ENCODE results near the gene DLK1. TPM values are rescaled to one million over a fixed set of nuclear protein-coding genes. Genes with fewer than 3 reads are reported as not detected.

DLK1 gene
- polyA plus RNA-seq (2012; rRNA removed) = 1.2 and 1.7 TPM in 2 replicates
- polyA plus RNA-seq (2012; cell fraction: cytosol; rRNA removed) = 1.7 and 2.8 TPM in 2 replicates
- polyA plus RNA-seq (2012; cell fraction: nucleus; rRNA removed) = 0.73 and 0.87 TPM in 2 replicates

GRCh38 chr14:100726550-100727085 lies at the start of gene DLK1:
TSS of gene DLK1 (plus strand) at chr14:100726892. CDS start at chr14:100727069, 177 bp downstream.
- H3K79me2 ChIP-seq (ENCODE audit: insufficient read depth) = no peaks in the 10 kb centered on the region
- H3K4me1 ChIP-seq (ENCODE audit: control insufficient read depth in 1 of 2, insufficient read depth in 2 of 2, low read depth in 1 of 2, low read length in 1 of 2) = peaks cover 0 to 79% of the 10 kb centered on the region in 2 experiments; a peak in 1 of 4 replicates
- H3K36me3 ChIP-seq (replicated peaks in 1 of 2; ENCODE audit: control insufficient read depth in 1 of 2, insufficient read depth in 2 of 2, low read length in 1 of 2) = no peaks in the 10 kb centered on the region
- ChIA-PET CTCF (interaction anchor here (2.3 kb wide), 1 partner anchor 63 kb away, joined by 8 read pairs; no protein-coding TSS in a partner anchor), POLR2A (interaction anchor here (0.6 to 5.9 kb wide), 8 partner anchors 26 to 306 kb away, joined by 3 to 35 read pairs (median 8); no protein-coding TSS in a partner anchor)
- peaks cover 23% of the 10 kb centered on the region; the same call in 1 of the 2 replicates for H3K27me3 ChIP-seq (ENCODE audit: insufficient read depth)
- H4K20me1 ChIP-seq (ENCODE audit: insufficient read depth) = no peaks in the 10 kb centered on the region
- 52% methylated on average over 2 of the region's 77 CpGs for WGBS (ENCODE audit: low lambda C conversion rate)
- no peak within 1 kb of the TSS for H3K4me2 ChIP-seq
- no peaks in the 10 kb centered on the region for H3K9me2 ChIP-seq
- peak within 1 kb of the TSS in 1 of 2 experiments; percentile 91; a peak in 2 of 4 replicates for H3K27ac ChIP-seq (ENCODE audit: low read depth in 2 of 2, low read length in 1 of 2)
- H3K4me3 ChIP-seq (ENCODE audit: low read depth in 2 of 2, low read length in 1 of 2) = peak within 1 kb of the TSS in 1 of 2 experiments; percentile 58; a peak in 2 of 4 replicates
- no peaks in the 10 kb centered on the region for H3F3A ChIP-seq (replicated peaks; ENCODE audit: insufficient read depth)
- H3K9me3 ChIP-seq = no peaks in the 10 kb centered on the region
- DNase-seq = peak; percentile 91
- TF ChIP-seq USF1 (IDR thresholded peaks at IDR 0.05; ENCODE audit: borderline replicate concordance, low read depth) = no peak
- TF ChIP-seq POLR2AphosphoS5 (IDR thresholded peaks at IDR 0.05; ENCODE audit: low read depth, low read length) = no peak
- H3K9ac ChIP-seq = no peak within 1 kb of the TSS
- H2AFZ ChIP-seq (ENCODE audit: low read depth) = no peak within 1 kb of the TSS

GRCh38 chr14:100677152-100677551 lies 49.5 kb upstream of the DLK1 start:
- H3K4me1 ChIP-seq (ENCODE audit: control insufficient read depth in 1 of 2, insufficient read depth in 2 of 2, low read depth in 1 of 2, low read length in 1 of 2) = peaks cover 0 to 97% of the 10 kb centered on the region in 2 experiments; a peak in 2 of 4 replicates
- no peaks in the 10 kb centered on the region for H3F3A ChIP-seq (replicated peaks; ENCODE audit: insufficient read depth)
- no peaks in the 10 kb centered on the region for H3K27me3 ChIP-seq (ENCODE audit: insufficient read depth)
- no peak overlapping the region for H3K9ac ChIP-seq
- ChIA-PET CTCF (interaction anchor here (0.9 to 6.3 kb wide), 22 partner anchors 13 to 952 kb away, joined by 3 to 33 read pairs (median 4); no protein-coding TSS in a partner anchor), POLR2A (interaction anchor here (0.5 to 5.1 kb wide), 31 partner anchors 14 to 566 kb away, joined by 3 to 103 read pairs (median 6); partner anchors contain the start of genes DLK1 and RTL1)
- H4K20me1 ChIP-seq (ENCODE audit: insufficient read depth) = no peaks in the 10 kb centered on the region
- H3K4me2 ChIP-seq = no peak overlapping the region
- no peak for DNase-seq
- H3K36me3 ChIP-seq (replicated peaks in 1 of 2; ENCODE audit: control insufficient read depth in 1 of 2, insufficient read depth in 2 of 2, low read length in 1 of 2) = no peaks in the 10 kb centered on the region
- no peak overlapping the region for H3K4me3 ChIP-seq (ENCODE audit: low read depth in 2 of 2, low read length in 1 of 2)
- peak overlapping the region in 1 of 2 experiments; percentile 99; a peak in 3 of 4 replicates for H3K27ac ChIP-seq (ENCODE audit: low read depth in 2 of 2, low read length in 1 of 2)
- H2AFZ ChIP-seq (ENCODE audit: low read depth) = 0 out of 2 replicates have a peak overlapping the region, but pooled peaks have one; percentile 11
- 95% methylated on average over 9 of the region's 10 CpGs for WGBS (ENCODE audit: low lambda C conversion rate)
- H3K9me2 ChIP-seq = no peaks in the 10 kb centered on the region
- H3K79me2 ChIP-seq (ENCODE audit: insufficient read depth) = no peaks in the 10 kb centered on the region
- no peaks in the 10 kb centered on the region for H3K9me3 ChIP-seq
- TF ChIP-seq ELF1 (IDR thresholded peaks at IDR 0.05) (no peak), NRF1 (IDR thresholded peaks at IDR 0.05; ENCODE audit: low read depth, low read length) (no peak), PBX3 (IDR thresholded peaks at IDR 0.05) (no peak), ZBTB33 (IDR thresholded peaks at IDR 0.05; ENCODE audit: borderline replicate concordance, low read depth) (no peak), MAX (IDR thresholded peaks at IDR 0.05; ENCODE audit: low read depth) (no peak), RCOR1 (IDR thresholded peaks at IDR 0.05; ENCODE audit: low read length) (no peak), CHD2 (IDR thresholded peaks at IDR 0.05; ENCODE audit: low read length, partially characterized antibody) (no peak), TAF1 (IDR thresholded peaks at IDR 0.05; ENCODE audit: borderline replicate concordance, low read depth, low read length) (no peak), SMC3 (IDR thresholded peaks at IDR 0.05; ENCODE audit: low read depth, low read length) (no peak), RAD21 (IDR thresholded peaks at IDR 0.05; ENCODE audit: low read length) (no peak), CTCF (IDR thresholded peaks at IDR 0.05) (no peak), GATA2 (CRISPR knock-in tag; IDR thresholded peaks at IDR 0.05) (no peak)

Measured in SK-N-SH (cell line).